ENCODE data around the gene ZNF710. TPM values are rescaled to one million over a fixed set of nuclear protein-coding genes. Genes with fewer than 3 reads are reported as not detected.
"Not testable (repeated sequence)": the region's sequence is repeated elsewhere in the genome, so short reads cannot be mapped to it uniquely, and the experiment has no call there.

The ZNF710 gene
- total RNA-seq, 2 donors from 2014 or later, result 11.7 to 14.4 TPM

GRCh38 chr15:90067181-90067952 is 66.2 kb downstream of the ZNF710 start:
- no peaks in the 10 kb centered on the region for H3K9me3 ChIP-seq (ENCODE audit: control insufficient read depth, low read length, poor library complexity, severe bottlenecking)
- Mint-ChIP-seq H3K27ac (no peak overlapping the region), H3K4me1 (peaks cover 11% of the 10 kb centered on the region), H3K36me3 (ENCODE audit: low read depth) (no peaks in the 10 kb centered on the region), H3K27me3 (no peaks in the 10 kb centered on the region), H3K4me3 (no peak overlapping the region)
- ATAC-seq, result no peak
- DNase-seq, result no peak

DNA sequence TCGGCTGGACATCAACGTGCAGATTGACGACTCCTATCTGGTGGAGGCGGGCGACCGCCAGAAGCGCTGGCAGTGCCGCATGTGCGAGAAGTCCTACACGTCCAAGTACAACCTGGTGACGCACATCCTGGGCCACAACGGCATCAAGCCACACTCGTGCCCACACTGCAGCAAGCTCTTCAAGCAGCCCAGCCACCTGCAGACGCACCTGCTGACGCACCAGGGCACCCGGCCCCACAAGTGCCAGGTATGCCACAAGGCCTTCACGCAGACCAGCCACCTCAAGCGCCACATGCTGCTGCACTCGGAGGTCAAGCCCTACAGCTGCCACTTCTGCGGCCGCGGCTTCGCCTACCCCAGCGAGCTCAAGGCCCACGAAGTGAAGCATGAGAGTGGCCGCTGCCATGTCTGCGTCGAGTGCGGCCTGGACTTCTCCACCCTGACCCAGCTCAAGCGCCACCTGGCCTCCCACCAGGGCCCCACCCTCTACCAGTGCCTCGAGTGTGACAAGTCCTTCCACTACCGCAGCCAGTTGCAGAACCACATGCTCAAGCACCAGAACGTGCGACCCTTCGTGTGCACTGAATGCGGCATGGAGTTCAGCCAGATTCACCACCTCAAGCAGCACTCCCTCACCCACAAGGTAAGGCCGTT is 67.0 kb downstream of the ZNF710 start:
- no peak for ATAC-seq
- DNase-seq, result no peak

GRCh38 chr15:90070623-90071022 is 69.5 kb downstream of the ZNF710 start:
- not testable (repeated sequence) for H3K4me3 Mint-ChIP-seq; H3K36me3 Mint-ChIP-seq (ENCODE audit: low read depth); H3K27me3 Mint-ChIP-seq; ATAC-seq; DNase-seq; H3K4me1 Mint-ChIP-seq; H3K9me3 ChIP-seq (ENCODE audit: control insufficient read depth, low read length, poor library complexity, severe bottlenecking); H3K27ac Mint-ChIP-seq

More for the DNA sequence above, 67.0 kb downstream of the ZNF710 start:
- Mint-ChIP-seq H3K4me1 (peaks cover 6% of the 10 kb centered on the region), H3K36me3 (ENCODE audit: low read depth) (no peaks in the 10 kb centered on the region), H3K27ac (no peak overlapping the region), H3K27me3 (no peaks in the 10 kb centered on the region), H3K4me3 (no peak overlapping the region)
- no peaks in the 10 kb centered on the region for H3K9me3 ChIP-seq (ENCODE audit: control insufficient read depth, low read length, poor library complexity, severe bottlenecking)

GRCh38 chr15:90071220-90071807 is 70.2 kb downstream of the ZNF710 start:
- Mint-ChIP-seq H3K4me3 (no peak overlapping the region), H3K27me3 (no peaks in the 10 kb centered on the region), H3K36me3 (ENCODE audit: low read depth) (peaks cover 2% of the 10 kb centered on the region), H3K27ac (no peak overlapping the region), H3K4me1 (peaks cover 4% of the 10 kb centered on the region)
- DNase-seq, result peak; percentile 53 to 74 (median 54)
- ATAC-seq, result peak; percentile 98
- H3K9me3 ChIP-seq (ENCODE audit: control insufficient read depth, low read length, poor library complexity, severe bottlenecking), result no peaks in the 10 kb centered on the region

GRCh38 chr15:90072978-90073640 is 72.0 kb downstream of the ZNF710 start:
- Mint-ChIP-seq H3K36me3 (ENCODE audit: low read depth) (peaks cover 2% of the 10 kb centered on the region), H3K4me3 (no peak overlapping the region), H3K27me3 (no peaks in the 10 kb centered on the region), H3K27ac (peak overlapping the region; percentile 24), H3K4me1 (peaks cover 4% of the 10 kb centered on the region)
- ATAC-seq, result no peak
- H3K9me3 ChIP-seq (ENCODE audit: control insufficient read depth, low read length, poor library complexity, severe bottlenecking), result no peaks in the 10 kb centered on the region
- no peak for DNase-seq

DNA sequence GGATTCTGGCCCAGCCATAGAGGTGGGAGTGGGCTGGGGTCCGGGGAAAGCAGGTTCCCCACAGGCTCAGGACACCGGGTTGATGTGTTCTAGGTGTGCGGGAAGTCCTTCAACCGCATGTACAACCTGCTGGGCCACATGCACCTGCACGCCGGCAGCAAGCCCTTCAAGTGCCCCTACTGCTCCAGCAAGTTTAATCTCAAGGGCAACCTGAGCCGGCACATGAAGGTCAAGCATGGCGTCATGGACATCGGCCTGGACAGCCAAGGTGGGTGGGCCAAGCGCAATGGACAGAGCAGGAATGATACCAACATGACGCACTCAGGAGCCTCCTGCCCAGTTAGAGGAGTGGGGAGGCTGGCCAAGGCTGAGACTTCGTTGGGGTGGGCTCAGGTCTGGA is 72.9 kb downstream of the ZNF710 start:
- ATAC-seq (no peak), DNase-seq (no peak)
- H3K9me3 ChIP-seq (ENCODE audit: control insufficient read depth, low read length, poor library complexity, severe bottlenecking), result no peaks in the 10 kb centered on the region
- Mint-ChIP-seq H3K4me1 (peaks cover 4% of the 10 kb centered on the region), H3K36me3 (ENCODE audit: low read depth) (peaks cover 2% of the 10 kb centered on the region), H3K27me3 (no peaks in the 10 kb centered on the region), H3K27ac (no peak overlapping the region), H3K4me3 (no peak overlapping the region)

DNA sequence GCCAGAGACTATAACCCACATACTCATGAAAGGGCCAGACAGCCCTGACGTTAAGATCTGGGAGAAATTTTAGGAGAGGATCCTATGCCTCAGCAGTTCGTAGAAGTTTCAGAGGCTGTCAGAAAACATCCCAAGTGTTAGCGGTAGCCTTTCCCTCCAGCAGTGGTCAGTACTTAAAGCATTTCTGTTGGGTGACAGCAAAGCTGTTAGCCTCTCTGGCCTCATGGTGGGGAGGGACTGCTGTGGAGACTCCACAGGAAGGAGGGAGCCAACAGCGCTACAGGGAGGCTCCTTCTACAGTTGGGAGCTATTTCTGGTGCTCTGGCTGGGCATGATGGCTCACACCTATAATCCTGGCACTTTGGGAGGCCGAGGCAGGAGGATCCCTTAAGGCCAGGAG is 73.8 kb downstream of the ZNF710 start:
- ATAC-seq (no peak), DNase-seq (no peak)
- peak overlapping the region; percentile 60 for H3K27ac Mint-ChIP-seq
- peaks cover 2% of the 10 kb centered on the region for H3K36me3 Mint-ChIP-seq (ENCODE audit: low read depth)
- H3K4me3 Mint-ChIP-seq, result no peak overlapping the region
- no peaks in the 10 kb centered on the region for H3K27me3 Mint-ChIP-seq
- H3K9me3 ChIP-seq (ENCODE audit: control insufficient read depth, low read length, poor library complexity, severe bottlenecking), result no peaks in the 10 kb centered on the region
- H3K4me1 Mint-ChIP-seq, result peaks cover 1% of the 10 kb centered on the region

DNA sequence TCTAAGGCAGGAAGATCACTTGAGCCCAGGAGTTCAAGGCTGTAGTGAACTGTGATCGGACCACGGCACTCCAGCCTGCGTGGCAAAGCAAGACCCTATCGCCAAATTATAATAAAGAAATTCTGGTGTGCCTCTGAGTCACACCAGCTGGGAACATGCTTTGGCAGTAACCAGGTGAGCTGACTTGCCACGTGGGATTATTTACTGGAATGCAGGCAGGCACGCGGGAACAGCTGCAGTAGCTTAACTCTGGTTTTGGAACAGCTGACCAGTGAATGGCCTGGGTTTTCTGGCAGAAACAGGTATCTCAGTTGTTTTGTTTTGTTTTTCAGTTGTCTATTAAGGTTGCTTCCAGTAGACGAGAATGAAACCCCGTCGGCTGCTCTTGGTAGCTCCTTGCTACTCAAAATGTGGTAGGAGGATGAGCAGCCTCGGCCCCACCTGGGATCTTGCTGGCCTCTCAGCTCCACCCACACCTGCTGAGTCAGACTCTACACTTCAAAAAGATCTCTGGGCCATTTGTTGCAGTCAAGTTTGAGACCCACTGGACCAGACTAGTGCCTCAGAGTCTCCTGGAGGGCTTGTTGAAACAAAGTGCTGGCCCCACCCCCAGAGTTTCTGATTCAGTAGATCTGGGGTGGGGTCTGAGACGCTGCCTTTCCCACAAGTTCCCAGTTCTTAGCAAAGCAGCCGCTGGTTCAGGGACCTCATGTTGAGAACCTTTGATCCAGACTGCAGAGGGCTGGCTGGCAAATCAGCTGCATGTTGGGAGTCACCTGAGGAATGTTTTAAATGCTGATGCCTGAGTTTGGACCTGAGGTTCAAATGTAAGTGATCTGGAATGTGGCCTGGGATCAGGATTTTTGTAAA is 74.5 kb downstream of the ZNF710 start:
- Mint-ChIP-seq H3K36me3 (ENCODE audit: low read depth) (peaks cover 2% of the 10 kb centered on the region), H3K4me3 (no peak overlapping the region), H3K27me3 (no peaks in the 10 kb centered on the region), H3K27ac (peak overlapping the region; percentile 60), H3K4me1 (no peaks in the 10 kb centered on the region)
- DNase-seq (no peak), ATAC-seq (no peak)
- no peaks in the 10 kb centered on the region for H3K9me3 ChIP-seq (ENCODE audit: control insufficient read depth, low read length, poor library complexity, severe bottlenecking)

DNA sequence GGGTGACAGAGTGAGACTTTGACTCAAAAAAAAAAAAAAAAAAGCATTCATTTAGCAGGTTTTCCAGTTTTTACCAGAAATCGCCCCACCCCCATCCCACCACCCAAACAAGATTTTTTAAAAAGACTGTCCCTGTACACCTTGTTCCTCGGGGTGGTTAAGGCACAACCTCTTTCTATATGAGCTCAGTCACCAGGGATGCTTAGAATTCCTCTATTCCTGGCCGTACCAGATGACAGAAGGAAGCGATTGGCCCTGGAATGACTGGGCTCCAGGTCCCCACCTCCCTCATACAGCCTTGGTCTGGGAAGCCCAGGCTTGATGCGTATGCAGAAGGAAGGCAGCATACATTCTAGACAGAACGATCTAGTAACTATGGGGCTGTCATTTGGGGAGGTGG is 75.6 kb downstream of the ZNF710 start:
- H3K27ac Mint-ChIP-seq, result no peak overlapping the region
- H3K9me3 ChIP-seq (ENCODE audit: control insufficient read depth, low read length, poor library complexity, severe bottlenecking), result no peaks in the 10 kb centered on the region
- H3K4me1 Mint-ChIP-seq, result no peaks in the 10 kb centered on the region
- DNase-seq, result no peak
- H3K36me3 Mint-ChIP-seq (ENCODE audit: low read depth), result peaks cover 2% of the 10 kb centered on the region
- H3K4me3 Mint-ChIP-seq, result no peak overlapping the region
- no peak for ATAC-seq
- no peaks in the 10 kb centered on the region for H3K27me3 Mint-ChIP-seq

GRCh38 chr15:90078965-90079364 is 77.8 kb downstream of the ZNF710 start:
- no peak overlapping the region for H3K27ac Mint-ChIP-seq
- ATAC-seq (no peak), DNase-seq (no peak)
- H3K27me3 Mint-ChIP-seq, result no peaks in the 10 kb centered on the region
- H3K4me1 Mint-ChIP-seq, result no peaks in the 10 kb centered on the region
- H3K36me3 Mint-ChIP-seq (ENCODE audit: low read depth), result peaks cover 2% of the 10 kb centered on the region
- no peak overlapping the region for H3K4me3 Mint-ChIP-seq
- H3K9me3 ChIP-seq (ENCODE audit: control insufficient read depth, low read length, poor library complexity, severe bottlenecking), result no peaks in the 10 kb centered on the region

DNA sequence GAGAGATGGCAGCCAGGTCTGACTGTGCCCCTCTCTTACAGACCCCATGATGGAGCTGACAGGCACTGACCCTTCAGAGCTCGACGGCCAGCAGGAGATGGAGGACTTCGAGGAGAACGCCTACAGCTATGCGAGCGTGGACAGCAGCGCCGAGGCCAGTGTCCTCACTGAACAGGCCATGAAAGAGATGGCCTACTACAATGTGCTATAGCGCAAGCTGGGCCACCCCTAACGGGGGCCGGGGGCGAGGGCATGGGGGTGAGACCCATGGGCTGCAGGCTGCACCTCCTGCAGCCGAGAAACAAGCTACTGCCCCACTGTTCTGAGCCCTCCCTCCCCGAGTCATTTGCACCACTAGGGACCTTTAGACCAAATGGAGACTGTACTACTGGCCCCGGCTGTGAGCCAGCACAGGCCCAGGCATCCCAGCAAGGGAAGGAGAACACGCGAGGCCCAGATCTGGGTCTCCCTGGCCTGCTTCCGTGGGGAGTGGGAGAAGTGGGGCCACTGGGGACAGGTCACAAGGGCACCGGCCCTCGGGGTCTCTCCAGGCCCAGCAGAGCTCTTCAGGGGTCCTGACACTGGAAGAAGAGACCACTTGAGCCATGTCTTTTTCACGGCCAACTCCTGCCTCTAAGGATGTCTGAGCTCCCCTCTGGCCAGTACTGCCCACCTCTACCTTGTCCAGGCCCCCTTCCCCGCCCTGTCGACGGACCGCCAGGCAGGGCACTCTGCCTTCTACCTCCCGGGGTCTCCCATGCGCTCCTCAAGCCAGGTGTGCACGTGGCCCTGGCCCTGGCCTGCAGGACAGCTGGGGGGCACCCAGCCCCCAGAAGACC is 78.7 kb downstream of the ZNF710 start:
- H3K9me3 ChIP-seq (ENCODE audit: control insufficient read depth, low read length, poor library complexity, severe bottlenecking), result no peaks in the 10 kb centered on the region
- DNase-seq, result no peak
- H3K36me3 Mint-ChIP-seq (ENCODE audit: low read depth), result no peaks in the 10 kb centered on the region
- H3K27me3 Mint-ChIP-seq, result no peaks in the 10 kb centered on the region
- no peak overlapping the region for H3K4me3 Mint-ChIP-seq
- no peak overlapping the region for H3K27ac Mint-ChIP-seq
- no peaks in the 10 kb centered on the region for H3K4me1 Mint-ChIP-seq
- no peak for ATAC-seq

- DNase-seq (no peak), ATAC-seq (no peak)
- H3K9me3 ChIP-seq (ENCODE audit: control insufficient read depth, low read length, poor library complexity, severe bottlenecking), result no peaks in the 10 kb centered on the region
- H3K27me3 Mint-ChIP-seq, result no peaks in the 10 kb centered on the region
- no peak overlapping the region for H3K4me3 Mint-ChIP-seq
- H3K27ac Mint-ChIP-seq, result no peak overlapping the region
- no peaks in the 10 kb centered on the region for H3K4me1 Mint-ChIP-seq
- no peaks in the 10 kb centered on the region for H3K36me3 Mint-ChIP-seq (ENCODE audit: low read depth)
Observed at GRCh38 chr15:90080458-90080755, 79.3 kb downstream of the ZNF710 start.

Measured in T-helper 17 cell (primary cell).